Measurements from ENCODE around the gene IQCK.

DNA sequence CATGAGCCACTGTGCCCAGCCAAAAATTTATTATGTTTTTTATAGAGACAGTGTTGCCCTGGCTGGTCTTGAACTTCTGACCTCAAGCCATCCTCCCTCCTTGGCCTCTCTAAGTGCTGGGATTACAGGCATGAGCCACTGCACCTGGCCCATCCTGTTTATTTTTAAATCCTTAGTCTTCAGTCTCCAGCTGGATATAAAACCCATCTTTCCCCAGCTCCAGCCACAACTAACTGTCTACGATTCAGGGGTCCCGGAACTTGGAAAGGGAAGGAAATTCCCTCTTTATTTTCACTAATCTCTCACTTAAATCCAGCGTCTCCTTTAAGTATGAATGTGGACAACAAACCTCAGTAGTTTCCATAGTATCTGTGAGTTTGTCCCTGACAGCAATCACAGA lies 62.2 kb downstream of the IQCK start:
- TF ChIP-seq, protein P1, sequence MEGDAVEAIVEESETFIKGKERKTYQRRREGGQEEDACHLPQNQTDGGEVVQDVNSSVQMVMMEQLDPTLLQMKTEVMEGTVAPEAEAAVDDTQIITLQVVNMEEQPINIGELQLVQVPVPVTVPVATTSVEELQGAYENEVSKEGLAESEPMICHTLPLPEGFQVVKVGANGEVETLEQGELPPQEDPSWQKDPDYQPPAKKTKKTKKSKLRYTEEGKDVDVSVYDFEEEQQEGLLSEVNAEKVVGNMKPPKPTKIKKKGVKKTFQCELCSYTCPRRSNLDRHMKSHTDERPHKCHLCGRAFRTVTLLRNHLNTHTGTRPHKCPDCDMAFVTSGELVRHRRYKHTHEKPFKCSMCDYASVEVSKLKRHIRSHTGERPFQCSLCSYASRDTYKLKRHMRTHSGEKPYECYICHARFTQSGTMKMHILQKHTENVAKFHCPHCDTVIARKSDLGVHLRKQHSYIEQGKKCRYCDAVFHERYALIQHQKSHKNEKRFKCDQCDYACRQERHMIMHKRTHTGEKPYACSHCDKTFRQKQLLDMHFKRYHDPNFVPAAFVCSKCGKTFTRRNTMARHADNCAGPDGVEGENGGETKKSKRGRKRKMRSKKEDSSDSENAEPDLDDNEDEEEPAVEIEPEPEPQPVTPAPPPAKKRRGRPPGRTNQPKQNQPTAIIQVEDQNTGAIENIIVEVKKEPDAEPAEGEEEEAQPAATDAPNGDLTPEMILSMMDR (IDR thresholded peaks at IDR 0.05), result no peak
- no peak for TF ChIP-seq POLR2AphosphoS5 (IDR thresholded peaks at IDR 0.05)
